ENCODE results near the gene SUSD6. TPM values are rescaled to one million over a fixed set of nuclear protein-coding genes. Genes with fewer than 3 reads are reported as not detected.

The SUSD6 gene
- total RNA-seq, 1 donor from 2014 or later: 67.1 TPM

DNA sequence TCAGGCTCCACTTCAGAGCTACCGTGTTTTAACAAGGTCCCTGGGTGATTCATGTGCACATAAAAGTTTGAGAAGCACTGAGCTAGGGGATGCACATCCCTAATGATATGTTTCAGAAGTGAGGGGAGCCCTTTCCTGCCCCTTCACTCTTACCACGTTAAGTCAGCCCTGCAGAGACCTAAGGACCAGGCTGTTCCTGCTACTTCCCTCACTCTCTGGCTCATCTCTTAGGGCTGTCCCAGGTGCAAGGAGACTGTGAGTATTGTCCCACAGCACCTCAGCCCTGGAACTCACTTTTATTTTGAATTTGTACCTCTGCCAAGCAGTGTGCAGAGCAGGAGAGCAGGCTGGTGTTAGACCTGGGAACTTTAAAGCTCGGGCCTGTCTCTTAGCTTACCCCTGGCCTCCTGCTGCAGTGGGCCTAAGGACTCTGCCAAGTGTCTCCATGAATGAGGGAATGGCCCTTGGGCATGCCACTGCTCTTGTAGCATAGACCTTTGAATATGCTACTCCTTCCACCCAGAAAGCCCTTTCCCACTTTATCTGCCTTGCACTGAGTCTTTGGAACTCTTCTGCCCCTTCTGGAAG is 11.0 kb upstream of the SUSD6 start:
- no peaks in the 10 kb centered on the region for H3K36me3 Mint-ChIP-seq (ENCODE audit: low read depth)
- ATAC-seq (ENCODE audit: low read depth) (no peak), DNase-seq (no peak)
- no peaks in the 10 kb centered on the region for H3K9me3 Mint-ChIP-seq
- intact Hi-C loops (cut with micrococcal nuclease): loop anchor here (5.0 kb wide), 1 partner anchor 37 kb away; no protein-coding TSS in a partner anchor
- TF ChIP-seq CTCF (IDR thresholded peaks at IDR 0.05): no peak
- no peak overlapping the region for H3K27ac Mint-ChIP-seq
- POLR2A ChIA-PET: interaction anchor here (0.6 kb wide), 1 partner anchor 82 kb away, joined by 3 read pairs; no protein-coding TSS in a partner anchor
- CTCF ChIA-PET: interaction anchor here (0.8 to 3.0 kb wide), 5 partner anchors 16 to 129 kb away, joined by 3 to 8 read pairs (median 3); no protein-coding TSS in a partner anchor
- no peaks in the 10 kb centered on the region for H3K27me3 Mint-ChIP-seq
- no peak overlapping the region for H3K4me3 Mint-ChIP-seq
- peaks cover 3% of the 10 kb centered on the region for H3K4me1 Mint-ChIP-seq

GRCh38 chr14:69605738-69606137 is 5.7 kb upstream of the SUSD6 start:
- Mint-ChIP-seq H3K4me3 (no peak overlapping the region), H3K27ac (no peak overlapping the region), H3K4me1 (peaks cover 12% of the 10 kb centered on the region), H3K9me3 (no peaks in the 10 kb centered on the region), H3K27me3 (no peaks in the 10 kb centered on the region), H3K36me3 (ENCODE audit: low read depth) (no peaks in the 10 kb centered on the region)
- no peak for TF ChIP-seq CTCF (IDR thresholded peaks at IDR 0.05)
- ChIA-PET POLR2A (interaction anchor here (0.7 kb wide), 1 partner anchor 121 kb away, joined by 5 read pairs; no protein-coding TSS in a partner anchor), CTCF (interaction anchor here (1.4 to 4.6 kb wide), 5 partner anchors 10 to 121 kb away, joined by 3 to 48 read pairs (median 14); no protein-coding TSS in a partner anchor)
- DNase-seq: no peak
- intact Hi-C loops (cut with micrococcal nuclease): no loop called here
- ATAC-seq (ENCODE audit: low read depth): no peak

DNA sequence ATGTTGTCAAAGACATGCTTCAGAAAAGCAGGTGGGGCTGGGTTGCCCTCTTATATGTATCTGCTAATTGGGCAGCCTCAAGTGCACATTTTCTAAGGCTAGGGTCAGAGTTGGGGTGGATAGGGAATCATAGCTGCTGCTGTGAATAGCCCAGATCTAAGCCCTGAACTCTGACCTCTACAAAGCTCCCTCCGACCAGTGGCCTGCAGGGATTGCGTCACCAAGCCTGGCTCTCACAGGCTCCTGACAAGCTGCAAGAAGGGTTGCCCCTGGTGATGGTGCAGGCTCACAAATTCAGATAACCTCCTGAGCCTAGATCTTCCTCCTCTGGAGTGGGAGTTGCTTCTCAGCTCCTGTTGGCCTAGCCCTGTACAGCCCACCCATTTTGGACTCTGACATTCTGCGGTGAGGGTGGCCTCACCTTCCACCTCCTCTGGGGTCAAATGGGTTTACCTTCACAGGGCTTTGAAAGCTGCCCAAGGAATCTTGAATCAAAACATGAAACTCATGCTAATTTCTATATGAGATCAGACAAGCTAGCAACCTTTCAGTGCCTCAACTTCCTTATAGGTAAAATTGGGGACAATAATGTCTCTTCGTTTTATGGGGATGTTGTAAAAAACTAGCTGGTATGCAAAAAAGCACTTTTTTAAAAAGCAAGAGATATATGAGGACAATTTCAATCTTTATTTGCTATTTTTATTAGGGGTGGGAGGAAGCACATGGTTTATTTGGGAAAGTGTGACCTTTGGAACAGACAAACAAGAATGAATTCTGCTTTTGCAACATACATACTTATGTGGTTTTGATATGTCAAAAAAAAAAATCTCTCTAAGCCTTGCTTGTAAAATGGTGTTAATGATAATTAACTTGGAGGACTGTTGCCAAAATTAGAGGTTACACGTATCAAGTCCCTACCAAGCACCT is 4.9 kb upstream of the SUSD6 start:
- Mint-ChIP-seq H3K27me3 (no peaks in the 10 kb centered on the region), H3K4me1 (peaks cover 16% of the 10 kb centered on the region), H3K36me3 (ENCODE audit: low read depth) (no peaks in the 10 kb centered on the region), H3K27ac (no peak overlapping the region), H3K9me3 (no peaks in the 10 kb centered on the region), H3K4me3 (no peak overlapping the region)
- POLR2A ChIA-PET: interaction anchor here (0.6 to 1.2 kb wide), 2 partner anchors 120 to 122 kb away, joined by 3 to 4 read pairs; no protein-coding TSS in a partner anchor
- TF ChIP-seq CTCF (IDR thresholded peaks at IDR 0.05): no peak
- ATAC-seq (ENCODE audit: low read depth): no peak
- CTCF ChIA-PET: interaction anchor here (1.2 to 4.6 kb wide), 4 partner anchors 9 to 120 kb away, joined by 4 to 48 read pairs (median 16); no protein-coding TSS in a partner anchor
- intact Hi-C loops (cut with micrococcal nuclease): no loop called here
- no peak for DNase-seq

- H3K27ac Mint-ChIP-seq: peak overlapping the region; percentile 84
- peaks cover 5% of the 10 kb centered on the region for H3K36me3 Mint-ChIP-seq (ENCODE audit: low read depth)
- ChIA-PET CTCF (interaction anchor here (1.2 to 1.3 kb wide), 3 partner anchors 51 to 117 kb away, joined by 3 to 8 read pairs (median 5); no protein-coding TSS in a partner anchor), POLR2A (interaction anchor here (0.6 to 3.4 kb wide), 15 partner anchors 13 to 1045 kb away, joined by 3 to 38 read pairs (median 6); partner anchors contain the start of genes ERH, SLC39A9 and SRSF5)
- intact Hi-C loops (cut with micrococcal nuclease): loop anchor here (5.0 to 10.0 kb wide), 3 partner anchors 458 to 1195 kb away; partner anchors contain the start of genes DCAF5 and MAP3K9
- DNase-seq (no peak), ATAC-seq (ENCODE audit: low read depth) (no peak)
- no peaks in the 10 kb centered on the region for H3K27me3 Mint-ChIP-seq
- H3K4me1 Mint-ChIP-seq: peaks cover 42% of the 10 kb centered on the region
- H3K9me3 Mint-ChIP-seq: no peaks in the 10 kb centered on the region
- H3K4me3 Mint-ChIP-seq: peak overlapping the region; percentile 81
- TF ChIP-seq CTCF (IDR thresholded peaks at IDR 0.05): no peak
Observed at GRCh38 chr14:69610020-69610873, 1.1 kb upstream of the SUSD6 start.
